Fibroblast of lung (primary cell): Measurements from ENCODE around the gene CYP4F11. TPM values are rescaled to one million over a fixed set of nuclear protein-coding genes. Genes with fewer than 3 reads are reported as not detected.
"Not testable (repeated sequence)": the region's sequence is repeated elsewhere in the genome, so short reads cannot be mapped to it uniquely, and the experiment has no call there.

Experiments used
- DNase-seq, 2 donors: peaks; one replicate each; pipeline versions ENCODE4 v3.0.0 to v3.0.0-alpha.2; 2010; ENCODE audit warnings: low read depth in 2 of 2
- H2AFZ ChIP-seq: 2 replicates; pipeline ENCODE4 v1.5.1; 2012; ENCODE audit warnings: low read length, control low read depth, inconsistent platforms
- H3K27ac ChIP-seq: 2 replicates; pipeline ENCODE4 v1.5.1; 2011; ENCODE audit warnings: low read length, control low read depth; ENCODE audit not compliant: insufficient read depth
- H3K27me3 ChIP-seq: 2 replicates; pipeline ENCODE4 v1.5.1; 2011; ENCODE audit warnings: mild to moderate bottlenecking, low read length; ENCODE audit not compliant: control insufficient read depth, insufficient read depth
- H3K36me3 ChIP-seq: 2 replicates; pipeline ENCODE4 v1.5.1; 2011; ENCODE audit warnings: low read length; ENCODE audit not compliant: control insufficient read depth, insufficient read depth
- H3K4me1 ChIP-seq: 2 replicates; pipeline ENCODE4 v1.5.1; 2011; ENCODE audit warnings: low read length; ENCODE audit not compliant: control insufficient read depth, insufficient read depth; ENCODE audit errors: extremely low read depth
- H3K4me2 ChIP-seq: 2 replicates; pipeline ENCODE4 v1.5.1; 2011; ENCODE audit warnings: low read length, control low read depth; ENCODE audit not compliant: insufficient read depth; ENCODE audit errors: extremely low read depth
- H3K4me3 ChIP-seq, 4 experiments: fragments of 200-600 bp in 1 of 4; sonication (generic) in 1 of 4; replicated peaks in 1 of 4; 2 replicates each; pipeline ENCODE4 v1.5.1; 2011 to 2016; ENCODE audit warnings: low read length in 4 of 4, low read depth in 3 of 4, mild to moderate bottlenecking in 3 of 4, control low read depth in 2 of 4, inconsistent platforms in 1 of 4, mixed read lengths in 1 of 4; ENCODE audit not compliant: insufficient read depth in 1 of 4; ENCODE audit errors: control extremely low read depth in 1 of 4
- H3K79me2 ChIP-seq: 2 replicates; pipeline ENCODE4 v1.5.1; 2012; ENCODE audit warnings: mild to moderate bottlenecking, low read length, inconsistent platforms; ENCODE audit not compliant: control insufficient read depth, insufficient read depth
- H3K9ac ChIP-seq: 2 replicates; pipeline ENCODE4 v1.5.1; 2011; ENCODE audit warnings: mild to moderate bottlenecking, low read length, control low read depth; ENCODE audit not compliant: insufficient read depth
- H3K9me3 ChIP-seq: 2 replicates; pipeline ENCODE4 v1.5.1; 2012; ENCODE audit warnings: low read depth, low read length; ENCODE audit not compliant: control insufficient read depth, insufficient read depth
- H4K20me1 ChIP-seq: 2 replicates; pipeline ENCODE4 v1.5.1; 2011; ENCODE audit warnings: low read length; ENCODE audit not compliant: control insufficient read depth, insufficient read depth; ENCODE audit errors: extremely low read depth
- CTCF ChIP-seq, 2 donors: IDR thresholded peaks in 1 of 2; conservative IDR thresholded peaks in 1 of 2; 1 replicate in 1 of 2; 2 replicates in 1 of 2; pipeline ENCODE4 v1.5.1; 2011 to 2012; ENCODE audit warnings: low read length in 2 of 2, control low read depth in 1 of 2, inconsistent platforms in 1 of 2, low read depth in 1 of 2, mild to moderate bottlenecking in 1 of 2
- EZH2 ChIP-seq: IDR thresholded peaks from 2 replicates; pipeline ENCODE4 v1.5.1; 2012; ENCODE audit warnings: low read length, control low read depth, mild to moderate bottlenecking; ENCODE audit errors: missing control alignments
- polyA plus RNA-seq, 2 donors: library from polyadenylated mRNA; depleted of rRNA in 1 of 2; stranded (reverse) in 1 of 2; unstranded in 1 of 2; fragments of >200 nt; gene quantifications; 2 replicates each; pipeline ENCODE4 v1.2.1, GENCODE V29; 2011 to 2012; ENCODE audit warnings: missing spikeins in 1 of 2
- total RNA-seq: library from RNA; depleted of rRNA; stranded (reverse); fragments of >200 nt; gene quantifications from 2 replicates; pipeline ENCODE4 v1.2.1, GENCODE V29; 2014

The CYP4F11 gene
- total and polyA plus RNA-seq, 2 donors (not counting 1 experiment from before 2014, with no cell fraction given), result not detected

GRCh38 chr19:15905026-15905425 lies 29.3 kb downstream of the CYP4F11 start:
- H3K4me2 ChIP-seq, result no peak overlapping the region
- no peaks in the 10 kb centered on the region for H3K4me1 ChIP-seq
- H4K20me1 ChIP-seq, result no peaks in the 10 kb centered on the region
- H3K27me3 ChIP-seq, result no peaks in the 10 kb centered on the region
- H3K9ac ChIP-seq, result no peak overlapping the region
- H3K9me3 ChIP-seq, result no peaks in the 10 kb centered on the region
- H3K79me2 ChIP-seq, result no peaks in the 10 kb centered on the region
- no peak overlapping the region for H2AFZ ChIP-seq
- H3K27ac ChIP-seq, result no peak overlapping the region
- no peak for DNase-seq
- no peaks in the 10 kb centered on the region for H3K36me3 ChIP-seq
- TF ChIP-seq CTCF (conservative IDR thresholded peaks at IDR 0.05 in 1 of 2, IDR thresholded peaks at IDR 0.05 in 1 of 2; ENCODE audit: low read depth in 1 of 2, low read length in 2 of 2), result no peak
- no peak overlapping the region for H3K4me3 ChIP-seq

- not testable (repeated sequence) for H4K20me1 ChIP-seq, H3K79me2 ChIP-seq, H2AFZ ChIP-seq, DNase-seq, H3K4me2 ChIP-seq, H3K9me3 ChIP-seq, H3K36me3 ChIP-seq, H3K9ac ChIP-seq, H3K27me3 ChIP-seq, H3K4me3 ChIP-seq, H3K4me1 ChIP-seq, H3K27ac ChIP-seq
These were observed 31.4 kb downstream of the CYP4F11 start for GRCh38 chr19:15902898-15903297.

- no peak for DNase-seq
- no peaks in the 10 kb centered on the region for H3K36me3 ChIP-seq
- H3K9me3 ChIP-seq, result no peaks in the 10 kb centered on the region
- no peaks in the 10 kb centered on the region for H3K27me3 ChIP-seq
- H3K9ac ChIP-seq, result no peak overlapping the region
- no peak overlapping the region for H3K4me3 ChIP-seq
- no peak overlapping the region for H2AFZ ChIP-seq
- no peaks in the 10 kb centered on the region for H3K79me2 ChIP-seq
- H3K4me1 ChIP-seq, result no peaks in the 10 kb centered on the region
- no peak overlapping the region for H3K4me2 ChIP-seq
- H4K20me1 ChIP-seq, result no peaks in the 10 kb centered on the region
- no peak overlapping the region for H3K27ac ChIP-seq
- no peak for TF ChIP-seq CTCF (conservative IDR thresholded peaks at IDR 0.05 in 1 of 2, IDR thresholded peaks at IDR 0.05 in 1 of 2; ENCODE audit: low read depth in 1 of 2, low read length in 2 of 2)
- no peak for TF ChIP-seq EZH2
These were observed 32.1 kb downstream of the CYP4F11 start for GRCh38 chr19:15902254-15902653.
